Hepatic stellate cell (primary cell): ENCODE data around the gene NUAK2.

ENCODE experiments used
- DNase-seq: peaks from one replicate; pipeline ENCODE4 v3.0.0; 2011; ENCODE audit warnings: low spot score

NUAK2 gene

DNA sequence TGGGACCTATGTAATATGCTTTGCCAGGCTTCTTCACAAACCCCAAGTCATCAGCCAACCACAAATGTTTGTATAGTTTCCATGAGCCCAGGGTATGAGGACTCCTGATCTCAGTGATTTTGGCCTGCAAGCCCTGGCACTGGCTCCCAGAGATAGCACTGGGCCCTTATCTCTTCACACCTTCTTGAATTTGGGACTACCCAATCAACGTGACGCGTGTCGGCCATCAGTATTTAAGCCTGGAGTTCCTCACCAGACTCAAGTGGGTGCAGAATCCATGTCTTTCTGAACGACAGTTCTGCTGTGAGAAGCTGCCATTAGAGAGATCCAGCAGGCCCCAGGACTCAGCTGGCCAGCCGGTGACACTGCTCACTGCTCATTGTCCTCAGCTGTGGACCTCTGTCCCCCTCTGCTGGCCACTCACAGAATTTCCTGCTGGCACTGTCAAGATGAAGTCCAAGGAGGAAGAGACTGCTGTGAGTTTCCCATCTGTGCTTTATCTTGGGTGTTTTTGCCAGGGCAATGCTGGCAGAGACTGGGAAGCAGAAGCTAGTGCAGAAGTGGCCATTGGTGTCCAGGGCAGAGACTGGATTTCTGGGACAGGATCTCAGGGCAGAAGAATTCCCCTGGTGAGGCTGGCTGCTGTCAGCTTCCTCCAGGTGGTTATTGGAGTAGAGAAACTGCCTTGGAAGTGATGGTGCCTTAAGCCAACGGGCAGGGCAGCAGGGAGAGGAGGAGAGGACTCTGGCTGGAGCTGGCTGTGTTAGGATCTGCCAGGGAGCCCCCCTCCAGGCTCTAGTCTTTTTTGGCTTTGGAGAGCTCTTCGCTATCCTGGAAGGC, 65.4 kb downstream of the NUAK2 start:
- DNase-seq = peak; percentile 87
